EL (cell line): ENCODE data around the gene PRPSAP1.

Experiments used
- DNase-seq: peaks from one replicate; pipeline ENCODE4 v3.0.0-alpha.2; 2016

Gene PRPSAP1

GRCh38 chr17:76383546-76384221, 30.0 kb upstream of the PRPSAP1 start:
- peak; percentile 63 for DNase-seq

- peak; percentile 85 for DNase-seq
Measured at GRCh38 chr17:76382803-76383545, 29.3 kb upstream of the PRPSAP1 start.

DNA sequence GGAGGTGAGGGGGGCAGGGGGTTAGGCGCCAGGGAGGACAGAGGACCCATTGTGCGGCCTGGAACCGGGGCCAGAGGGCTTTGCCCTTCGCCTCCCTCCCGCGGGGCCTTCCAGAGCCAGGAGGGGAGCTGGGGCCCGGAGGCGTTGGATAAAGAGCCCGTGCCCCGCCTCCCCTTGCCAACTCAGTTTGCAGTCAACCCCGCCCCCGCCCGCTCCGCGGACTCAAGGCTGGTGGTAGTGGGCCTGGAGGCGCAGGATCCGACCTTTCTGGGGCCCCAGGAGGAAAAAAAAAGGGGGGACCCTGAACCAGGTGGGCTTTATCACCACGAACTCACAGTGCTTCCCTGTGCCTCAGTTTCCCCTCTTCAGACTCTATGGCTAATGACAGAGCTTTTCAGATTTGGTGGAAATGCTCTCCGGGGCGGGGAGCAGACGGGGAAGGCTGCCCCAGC, 28.7 kb upstream of the PRPSAP1 start:
- DNase-seq = peak; percentile 81

GRCh38 chr17:76381633-76382350, 28.1 kb upstream of the PRPSAP1 start:
- DNase-seq = peak; percentile 34

DNA sequence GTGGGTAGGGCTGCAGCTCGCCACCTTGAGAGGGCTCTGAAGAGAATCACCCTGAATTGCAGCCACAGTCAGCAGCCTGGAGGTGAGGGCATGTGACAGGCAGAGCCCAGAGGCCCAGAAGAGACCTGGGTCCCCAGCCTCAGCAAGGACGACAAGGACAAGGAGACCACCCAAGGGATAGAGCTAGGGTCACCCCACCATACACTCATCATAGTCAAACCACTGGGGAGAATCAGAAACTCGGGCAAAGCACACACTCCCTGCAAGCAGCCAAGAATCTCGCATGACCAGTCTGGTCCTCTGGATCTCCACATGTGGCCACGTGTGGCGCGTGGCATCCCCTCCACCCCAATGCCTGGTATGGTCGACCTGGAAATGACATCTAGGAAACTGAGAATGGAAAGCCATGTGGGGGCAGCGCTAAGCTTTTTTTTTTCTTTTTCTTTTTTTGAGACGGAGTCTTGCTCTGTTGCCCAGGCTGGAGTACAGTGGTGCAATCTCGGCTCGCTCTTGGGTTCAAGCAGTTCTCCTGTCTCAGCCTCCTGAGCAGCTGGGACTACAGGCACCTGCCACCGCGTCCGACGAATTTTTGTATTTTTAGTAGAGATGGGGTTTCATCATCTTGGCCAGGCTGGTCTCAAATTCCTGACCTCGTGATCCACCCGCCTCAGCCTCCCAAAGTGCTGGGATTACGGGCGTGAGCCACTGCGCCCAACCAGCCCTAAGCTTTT, 26.1 kb upstream of the PRPSAP1 start:
- no peak for DNase-seq

DNA sequence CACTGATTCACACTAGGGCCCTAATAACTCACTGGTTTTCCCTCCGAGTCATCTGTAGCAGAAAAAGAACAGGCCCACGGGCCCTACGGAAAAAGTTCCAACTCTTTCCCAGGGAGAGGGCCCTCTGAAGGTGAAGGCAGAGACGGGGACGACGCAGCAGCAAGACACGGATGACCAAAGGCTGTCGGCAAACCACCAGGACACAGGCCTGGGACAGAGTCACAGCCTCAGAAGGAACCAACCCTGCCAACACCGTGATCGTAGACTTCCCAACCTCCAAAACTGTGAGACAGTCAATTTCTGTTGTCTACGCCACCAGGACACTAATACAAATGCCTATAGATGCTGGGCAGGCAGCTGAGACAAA, 25.5 kb upstream of the PRPSAP1 start:
- DNase-seq = no peak

GRCh38 chr17:76378548-76379274, 25.0 kb upstream of the PRPSAP1 start:
- DNase-seq = no peak

DNA sequence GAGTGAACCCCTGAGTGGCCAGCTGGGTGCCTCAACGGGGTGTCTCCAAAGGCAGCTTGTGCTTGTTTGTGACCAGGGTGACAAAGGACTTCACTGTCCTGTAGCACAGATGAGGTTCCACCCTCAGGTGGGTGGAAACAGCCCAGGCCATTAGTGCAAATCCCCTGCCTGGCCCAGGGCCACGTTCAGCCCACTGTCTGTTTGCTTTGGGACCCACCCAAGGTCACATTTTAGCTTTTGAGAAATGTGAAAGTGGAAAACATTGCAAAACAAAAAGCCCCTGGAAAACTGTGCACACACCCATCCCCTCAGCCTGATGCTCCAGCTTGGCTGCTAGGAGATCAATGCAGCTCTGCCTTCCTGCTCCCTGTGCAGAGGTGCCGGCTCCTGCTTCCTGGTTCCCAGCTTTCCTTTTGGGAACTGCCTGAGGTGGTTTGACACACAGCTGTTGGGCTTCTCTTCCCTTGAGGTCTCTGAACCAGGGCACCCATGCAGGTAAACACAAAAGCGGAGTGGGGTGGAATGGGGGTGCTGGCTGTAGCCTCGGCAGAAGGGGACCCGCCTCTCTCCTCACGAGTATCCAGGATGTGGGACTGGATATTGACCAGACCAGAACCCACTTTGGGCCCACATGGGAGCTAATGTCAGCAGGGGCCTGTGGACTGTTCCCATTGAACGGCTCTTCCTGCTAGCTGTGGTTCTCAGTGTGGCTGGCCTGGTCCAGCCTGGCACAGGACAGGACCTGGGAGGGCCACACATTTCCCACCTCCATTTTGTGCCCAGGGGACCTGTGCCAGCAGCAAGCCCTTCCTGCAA, 22.8 kb upstream of the PRPSAP1 start:
- no peak for DNase-seq

DNA sequence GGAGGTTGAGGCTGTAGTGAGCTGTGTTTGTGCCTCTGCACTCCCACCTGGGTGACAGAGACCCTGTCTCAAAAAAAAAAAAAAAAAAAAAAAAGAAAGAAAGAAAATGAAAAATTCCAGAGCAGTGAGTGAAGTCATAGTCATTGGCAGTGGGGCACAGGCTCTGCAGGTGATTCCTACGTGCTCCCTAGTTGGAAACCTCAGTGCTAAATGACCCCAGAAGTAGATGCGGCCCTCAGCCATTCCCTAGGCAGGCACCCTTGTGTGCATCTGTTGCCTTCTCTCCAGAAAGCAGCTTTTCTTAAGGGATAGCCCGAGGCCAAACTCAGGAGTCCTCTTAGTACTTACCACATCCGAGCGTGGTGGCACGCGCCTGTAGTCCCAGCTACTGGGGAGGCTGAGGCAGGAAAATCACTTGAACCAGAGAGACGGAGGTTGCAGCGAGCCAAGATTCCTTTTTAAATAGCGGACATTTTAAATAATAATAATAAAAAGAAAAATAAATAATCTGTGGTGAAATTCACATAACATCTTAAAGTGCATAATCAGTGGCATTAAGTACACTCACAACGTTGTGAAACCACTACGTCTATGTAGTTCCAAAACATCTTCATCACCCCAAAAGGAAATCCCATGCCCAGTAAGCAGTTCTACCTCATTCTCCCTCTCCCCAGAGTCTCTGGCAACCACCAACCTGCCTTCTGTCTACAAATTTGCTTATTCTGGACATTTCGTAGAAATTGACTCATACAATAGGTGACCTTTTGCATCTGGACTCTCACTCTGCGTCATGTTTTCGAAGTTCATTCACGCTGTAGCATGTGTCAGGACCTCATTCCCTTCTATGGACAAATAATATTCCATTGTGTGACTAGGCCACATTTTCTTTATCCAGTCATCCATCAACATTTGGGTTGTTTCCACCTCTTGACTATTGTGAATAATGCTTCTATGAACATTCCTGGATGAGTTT, 18.2 kb upstream of the PRPSAP1 start:
- peak; percentile 96 for DNase-seq

DNA sequence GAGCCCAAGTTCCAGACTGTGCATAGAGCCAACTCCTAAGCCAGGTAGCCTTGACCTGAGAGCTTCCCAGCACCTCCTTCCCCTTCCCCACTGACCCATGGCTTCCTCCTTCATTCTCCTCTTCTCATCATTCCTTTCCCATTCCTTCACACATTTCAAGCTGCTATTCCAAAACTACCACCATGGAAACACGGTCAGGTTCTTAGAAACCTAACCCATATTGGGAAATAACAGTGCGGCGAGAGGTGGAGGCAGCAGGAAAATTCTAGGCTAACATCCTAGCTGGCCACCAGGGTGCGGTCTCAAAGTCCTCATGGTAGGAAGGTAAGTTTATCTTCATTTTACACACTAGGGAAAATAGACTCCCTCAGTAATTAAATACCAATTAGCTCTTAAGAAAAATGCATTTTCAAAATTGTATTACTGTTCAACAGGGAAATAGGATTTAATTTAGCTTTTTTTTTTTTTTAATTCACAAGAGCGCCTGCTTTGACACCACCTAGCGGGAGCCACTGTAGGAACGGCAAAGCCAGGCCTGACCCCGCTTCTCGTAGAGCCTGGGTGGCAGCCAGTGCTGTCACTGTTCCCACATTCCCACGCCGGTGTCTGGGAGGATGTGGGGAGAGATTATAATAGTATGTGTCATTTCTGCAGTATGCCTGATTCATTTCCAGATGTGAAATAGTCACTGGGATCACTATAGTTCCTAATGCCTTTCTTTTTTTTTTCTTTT, 16.7 kb upstream of the PRPSAP1 start:
- peak; percentile 98 for DNase-seq

GRCh38 chr17:76369804-76370203, 16.1 kb upstream of the PRPSAP1 start:
- DNase-seq = no peak

- DNase-seq = no peak
Measured at GRCh38 chr17:76369379-76369778, 15.7 kb upstream of the PRPSAP1 start.

GRCh38 chr17:76368545-76368944, 14.8 kb upstream of the PRPSAP1 start:
- peak; percentile 75 for DNase-seq

- DNase-seq = no peak
Measured at GRCh38 chr17:76367642-76368041, 13.9 kb upstream of the PRPSAP1 start.

DNA sequence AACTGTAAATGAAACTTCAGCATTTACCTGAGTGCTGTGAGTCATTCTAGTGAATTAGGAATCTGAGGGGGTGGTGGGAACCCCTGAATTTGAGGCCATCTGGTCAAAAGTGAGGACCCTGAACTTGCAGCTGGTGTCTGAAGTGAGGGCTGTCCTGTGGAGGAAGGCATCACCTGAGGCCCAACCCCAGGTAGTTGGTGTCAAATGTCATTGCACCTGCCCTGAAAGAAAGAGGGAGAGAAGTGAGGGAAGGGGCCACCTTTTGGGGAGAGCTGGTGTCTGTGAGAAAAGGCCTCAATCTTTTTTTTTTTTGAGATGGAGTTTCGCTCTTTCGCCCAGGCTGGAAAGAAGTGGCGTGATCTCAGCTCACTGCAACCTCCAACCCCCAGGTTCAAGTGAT, 12.5 kb upstream of the PRPSAP1 start:
- DNase-seq = no peak

GRCh38 chr17:76365256-76365903, 11.7 kb upstream of the PRPSAP1 start:
- no peak for DNase-seq

DNA sequence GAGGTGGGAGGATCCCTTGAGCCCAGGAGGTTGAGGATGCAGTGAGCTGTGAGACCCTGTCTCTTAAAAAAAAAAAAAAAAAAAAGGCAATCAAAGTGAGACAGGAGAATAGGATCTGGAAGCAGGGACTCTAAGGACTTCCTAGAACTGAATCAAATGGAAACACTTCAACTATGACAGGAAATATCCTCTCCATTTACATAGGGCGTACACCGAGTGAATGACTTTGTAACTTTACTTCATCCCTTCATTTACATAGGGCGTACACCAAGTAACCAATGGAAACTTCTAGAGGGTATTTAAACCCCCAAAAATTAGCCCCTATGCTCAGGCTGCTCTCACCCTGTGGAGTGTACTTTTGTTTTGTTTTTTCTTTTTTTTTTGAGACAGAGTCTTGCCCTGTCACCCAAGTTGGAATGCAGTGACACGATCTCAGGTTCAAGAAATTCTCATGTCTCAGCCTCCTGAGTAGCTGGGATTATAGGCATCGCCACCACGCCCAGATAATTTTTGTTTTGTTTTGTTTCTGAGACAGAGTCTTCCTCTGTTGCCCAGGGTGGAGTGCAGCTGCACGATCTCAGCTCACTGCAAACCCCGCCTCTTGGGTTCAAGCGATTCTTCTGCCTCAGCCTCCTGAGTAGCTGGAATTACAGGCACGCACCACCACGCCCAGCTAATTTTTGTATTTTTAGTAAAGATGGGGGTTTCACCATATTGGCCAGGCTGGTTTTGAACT, 9.6 kb upstream of the PRPSAP1 start:
- no peak for DNase-seq

DNA sequence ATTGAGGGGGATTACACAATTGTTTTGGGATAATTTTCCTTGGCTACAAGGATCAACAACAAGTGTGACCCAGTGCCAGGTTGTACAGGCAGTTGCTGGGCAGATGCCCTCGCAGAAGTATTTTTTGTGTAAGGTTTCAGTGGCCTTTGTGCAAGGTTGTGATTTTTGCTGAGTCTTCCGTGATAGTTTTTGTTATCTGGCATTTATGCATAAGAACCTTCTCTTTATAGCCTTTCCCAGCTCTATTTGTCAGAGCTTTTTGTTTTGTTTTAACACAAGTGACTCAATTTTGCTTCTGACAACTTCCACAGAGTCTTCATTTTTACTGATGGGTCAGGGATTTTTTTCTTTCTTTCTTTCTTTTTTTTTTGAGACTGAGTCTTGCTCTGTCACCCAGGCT, 6.7 kb upstream of the PRPSAP1 start:
- DNase-seq = no peak
